Neural progenitor cell (in vitro differentiated cells): Measurements from ENCODE around the gene SDCCAG8. TPM values are rescaled to one million over a fixed set of nuclear protein-coding genes. Genes with fewer than 3 reads are reported as not detected.

Source experiments
- DNase-seq: peaks from one replicate; pipeline ENCODE4 v3.0.0-alpha.2; 2016; ENCODE audit warnings: low spot score
- H2AFZ ChIP-seq: fragments of 200-600 bp; sonication (generic); replicated peaks from 2 replicates; pipeline ENCODE4 v1.6.1; 2016; ENCODE audit warnings: antibody characterized with exemption
- H3F3A ChIP-seq: fragments of 200-600 bp; sonication (generic); 2 replicates; pipeline ENCODE4 v1.6.1; 2016; ENCODE audit warnings: antibody characterized with exemption, low read depth
- H3K27ac ChIP-seq: fragments of 200-600 bp; sonication (generic); 2 replicates; pipeline ENCODE4 v1.5.1; 2016; ENCODE audit warnings: mild to moderate bottlenecking
- H3K27me3 ChIP-seq: fragments of 200-600 bp; sonication (generic); 2 replicates; pipeline ENCODE4 v1.6.1; 2016; ENCODE audit warnings: mild to moderate bottlenecking, moderate library complexity
- H3K36me3 ChIP-seq: fragments of 200-600 bp; sonication (generic); 2 replicates; pipeline ENCODE4 v1.5.1; 2016
- H3K4me1 ChIP-seq: fragments of 200-600 bp; sonication (generic); 2 replicates; pipeline ENCODE4 v1.6.1; 2016; ENCODE audit warnings: mixed run types
- H3K4me2 ChIP-seq: fragments of 200-600 bp; sonication (generic); 2 replicates; pipeline ENCODE4 v1.6.1; 2016
- H3K4me3 ChIP-seq: fragments of 200-600 bp; sonication (generic); 2 replicates; pipeline ENCODE4 v1.5.1; 2016
- H3K79me2 ChIP-seq: fragments of 200-600 bp; sonication (generic); 2 replicates; pipeline ENCODE4 v1.6.1; 2016; ENCODE audit warnings: low read depth
- H3K9ac ChIP-seq: fragments of 200-600 bp; sonication (generic); 2 replicates; pipeline ENCODE4 v1.6.1; 2016
- H3K9me3 ChIP-seq: fragments of 200-600 bp; sonication (generic); 2 replicates; pipeline ENCODE4 v1.5.1; 2016; ENCODE audit warnings: low read depth
- H4K20me1 ChIP-seq: fragments of 200-600 bp; sonication (generic); 2 replicates; pipeline ENCODE4 v1.6.1; 2016; ENCODE audit warnings: low read depth
- H3K27ac Mint-ChIP-seq: 3 replicates; pipeline ENCODE4 v1.8.0; 2021; ENCODE audit warnings: mixed read lengths
- H3K27me3 Mint-ChIP-seq: 2 replicates; pipeline ENCODE4 v1.8.0; 2022; ENCODE audit warnings: low read depth, mild to moderate bottlenecking, inconsistent platforms, moderate library complexity, mixed read lengths; ENCODE audit not compliant: insufficient read depth
- H3K36me3 Mint-ChIP-seq: 3 replicates; pipeline ENCODE4 v1.8.0; 2021; ENCODE audit warnings: mixed read lengths
- H3K4me1 Mint-ChIP-seq: 3 replicates; pipeline ENCODE4 v1.8.0; 2021; ENCODE audit warnings: mixed read lengths
- H3K4me3 Mint-ChIP-seq: 3 replicates; pipeline ENCODE4 v1.8.0; 2021; ENCODE audit warnings: mild to moderate bottlenecking, moderate library complexity, mixed read lengths
- H3K9me3 Mint-ChIP-seq: 3 replicates; pipeline ENCODE4 v1.8.0; 2020; ENCODE audit warnings: mixed read lengths
- EZH2 ChIP-seq: fragments of 200-600 bp; sonication (generic); IDR thresholded peaks from 2 replicates; pipeline ENCODE4 v1.6.1; 2017; ENCODE audit warnings: antibody characterized with exemption, mild to moderate bottlenecking, moderate library complexity
- EZH2phosphoT487 ChIP-seq: fragments of 200-600 bp; sonication (generic); IDR thresholded peaks from 2 replicates; pipeline ENCODE4 v1.6.1; 2017; ENCODE audit warnings: antibody characterized with exemption
- total RNA-seq: library from RNA; depleted of rRNA; stranded (reverse); fragments of >200 nt; gene quantifications from 2 replicates; pipeline ENCODE4 v1.2.3, GENCODE V29; 2015; ENCODE audit warnings: low replicate concordance
- TF ChIP-seq, protein P1 (sequence below): fragments of 200-600 bp; sonication (generic); IDR thresholded peaks from 2 replicates; pipeline ENCODE4 v1.5.1; 2017; ENCODE audit warnings: antibody characterized with exemption, mild to moderate bottlenecking

Gene SDCCAG8
- total RNA-seq, 1 donor from 2014 or later: 30.3 TPM

DNA sequence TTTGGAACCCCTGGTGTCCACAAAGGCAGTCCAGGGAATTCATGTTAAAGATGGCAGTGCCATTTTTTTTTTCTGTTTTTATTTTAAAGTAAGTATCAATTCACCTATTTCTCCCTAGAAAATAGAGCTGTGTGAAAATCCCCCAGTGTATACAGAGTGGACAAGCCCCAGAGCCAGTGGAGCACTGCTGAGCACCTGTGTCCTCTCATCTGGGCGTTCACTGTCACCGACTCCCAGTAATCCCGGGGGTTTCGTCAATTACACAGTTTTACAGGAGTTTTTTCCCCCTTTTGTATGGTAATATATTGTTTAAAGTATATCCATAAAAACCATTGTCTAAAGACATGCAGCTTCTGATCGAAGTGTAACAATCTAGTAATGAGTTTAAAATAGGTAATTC, 175.8 kb downstream of the SDCCAG8 start:
- no peaks in the 10 kb centered on the region for H3K9me3 ChIP-seq
- no peak overlapping the region for H3K9ac ChIP-seq
- no peak overlapping the region for H3K27ac Mint-ChIP-seq
- H3K27ac ChIP-seq: no peak overlapping the region
- no peaks in the 10 kb centered on the region for H3K4me1 ChIP-seq
- H4K20me1 ChIP-seq: no peaks in the 10 kb centered on the region
- H3K4me3 ChIP-seq: no peak overlapping the region
- peaks cover 3% of the 10 kb centered on the region for H3K9me3 Mint-ChIP-seq
- H2AFZ ChIP-seq: no peak overlapping the region
- no peaks in the 10 kb centered on the region for H3F3A ChIP-seq
- no peaks in the 10 kb centered on the region for H3K27me3 Mint-ChIP-seq
- no peaks in the 10 kb centered on the region for H3K79me2 ChIP-seq
- H3K36me3 ChIP-seq: no peaks in the 10 kb centered on the region
- no peak for DNase-seq
- no peak overlapping the region for H3K4me2 ChIP-seq
- TF ChIP-seq, protein P1, sequence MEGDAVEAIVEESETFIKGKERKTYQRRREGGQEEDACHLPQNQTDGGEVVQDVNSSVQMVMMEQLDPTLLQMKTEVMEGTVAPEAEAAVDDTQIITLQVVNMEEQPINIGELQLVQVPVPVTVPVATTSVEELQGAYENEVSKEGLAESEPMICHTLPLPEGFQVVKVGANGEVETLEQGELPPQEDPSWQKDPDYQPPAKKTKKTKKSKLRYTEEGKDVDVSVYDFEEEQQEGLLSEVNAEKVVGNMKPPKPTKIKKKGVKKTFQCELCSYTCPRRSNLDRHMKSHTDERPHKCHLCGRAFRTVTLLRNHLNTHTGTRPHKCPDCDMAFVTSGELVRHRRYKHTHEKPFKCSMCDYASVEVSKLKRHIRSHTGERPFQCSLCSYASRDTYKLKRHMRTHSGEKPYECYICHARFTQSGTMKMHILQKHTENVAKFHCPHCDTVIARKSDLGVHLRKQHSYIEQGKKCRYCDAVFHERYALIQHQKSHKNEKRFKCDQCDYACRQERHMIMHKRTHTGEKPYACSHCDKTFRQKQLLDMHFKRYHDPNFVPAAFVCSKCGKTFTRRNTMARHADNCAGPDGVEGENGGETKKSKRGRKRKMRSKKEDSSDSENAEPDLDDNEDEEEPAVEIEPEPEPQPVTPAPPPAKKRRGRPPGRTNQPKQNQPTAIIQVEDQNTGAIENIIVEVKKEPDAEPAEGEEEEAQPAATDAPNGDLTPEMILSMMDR: no peak
- TF ChIP-seq EZH2 (no peak), EZH2phosphoT487 (no peak)
- H3K4me3 Mint-ChIP-seq: no peak overlapping the region
- peaks cover 24% of the 10 kb centered on the region for H3K4me1 Mint-ChIP-seq
- H3K36me3 Mint-ChIP-seq: peaks cover 10% of the 10 kb centered on the region
- no peaks in the 10 kb centered on the region for H3K27me3 ChIP-seq

DNA sequence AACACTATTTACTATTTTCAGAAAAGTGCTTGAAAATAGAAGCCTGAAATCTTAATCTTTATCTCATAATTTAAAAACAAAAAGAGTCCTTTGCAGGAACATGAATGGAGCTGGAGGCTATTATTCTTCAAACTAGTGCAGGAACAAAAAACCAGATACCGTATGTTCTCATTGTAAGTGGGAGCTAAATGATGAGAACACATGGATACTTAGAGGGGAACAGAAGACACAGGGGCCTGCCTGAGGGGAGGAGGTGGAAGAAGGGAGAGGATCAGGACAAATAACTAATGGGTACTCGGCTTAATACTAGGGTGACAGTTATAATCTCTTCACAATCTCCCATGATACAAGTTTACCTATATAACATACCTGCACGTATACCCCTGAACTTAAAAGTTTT, 176.3 kb downstream of the SDCCAG8 start:
- H3K4me1 ChIP-seq: no peaks in the 10 kb centered on the region
- H3K9me3 ChIP-seq: no peaks in the 10 kb centered on the region
- TF ChIP-seq EZH2: no peak
- TF ChIP-seq EZH2phosphoT487: no peak
- TF ChIP-seq, protein P1: no peak
- H3K4me3 ChIP-seq: no peak overlapping the region
- Mint-ChIP-seq H3K27me3 (no peaks in the 10 kb centered on the region), H3K4me3 (no peak overlapping the region), H3K9me3 (peaks cover 3% of the 10 kb centered on the region), H3K36me3 (peaks cover 7% of the 10 kb centered on the region), H3K27ac (no peak overlapping the region), H3K4me1 (peaks cover 24% of the 10 kb centered on the region)
- H3K9ac ChIP-seq: no peak overlapping the region
- H3K27ac ChIP-seq: no peak overlapping the region
- no peaks in the 10 kb centered on the region for H4K20me1 ChIP-seq
- no peak overlapping the region for H3K4me2 ChIP-seq
- H3K27me3 ChIP-seq: no peaks in the 10 kb centered on the region
- no peaks in the 10 kb centered on the region for H3F3A ChIP-seq
- H3K79me2 ChIP-seq: no peaks in the 10 kb centered on the region
- H2AFZ ChIP-seq: no peak overlapping the region
- DNase-seq: no peak
- no peaks in the 10 kb centered on the region for H3K36me3 ChIP-seq

DNA sequence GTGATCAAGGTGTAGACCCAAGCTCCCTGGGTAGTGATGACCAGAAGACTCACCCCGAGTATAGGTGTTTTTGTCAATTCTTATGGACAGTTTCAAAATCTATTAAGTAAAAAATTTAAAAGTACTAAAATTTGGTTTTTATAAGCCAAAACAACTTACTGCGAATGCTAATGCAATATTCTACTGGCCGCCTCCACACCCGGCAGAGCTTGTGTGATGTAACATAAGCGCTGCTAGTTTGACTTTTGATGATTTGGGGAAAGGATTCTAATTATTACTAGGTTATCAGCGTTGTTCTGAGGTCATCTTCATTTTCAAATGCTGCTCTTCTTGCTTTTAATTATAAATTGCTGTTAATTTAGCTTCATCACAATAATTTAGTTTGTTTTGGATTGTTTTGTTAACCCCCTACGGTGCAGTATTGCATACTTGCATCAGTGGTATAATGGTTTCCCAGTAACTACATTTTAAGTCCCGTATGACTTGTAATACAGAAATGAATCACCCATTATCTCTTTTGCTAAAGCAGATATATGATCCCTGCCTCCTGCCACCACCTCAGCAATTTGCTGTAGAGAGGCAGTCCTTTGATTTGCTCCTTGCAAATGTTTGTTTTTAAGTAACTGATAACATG, 178.0 kb downstream of the SDCCAG8 start:
- Mint-ChIP-seq H3K4me1 (peaks cover 29% of the 10 kb centered on the region), H3K4me3 (no peak overlapping the region), H3K36me3 (peaks cover 6% of the 10 kb centered on the region), H3K9me3 (peaks cover 3% of the 10 kb centered on the region), H3K27me3 (no peaks in the 10 kb centered on the region), H3K27ac (no peak overlapping the region)
- Histone ChIP-seq H3F3A (no peaks in the 10 kb centered on the region), H3K36me3 (no peaks in the 10 kb centered on the region), H3K4me3 (no peak overlapping the region), H3K9me3 (no peaks in the 10 kb centered on the region), H3K27me3 (no peaks in the 10 kb centered on the region), H3K4me1 (no peaks in the 10 kb centered on the region), H3K9ac (no peak overlapping the region), H2AFZ (no peak overlapping the region), H3K4me2 (no peak overlapping the region), H3K27ac (no peak overlapping the region), H4K20me1 (no peaks in the 10 kb centered on the region), H3K79me2 (no peaks in the 10 kb centered on the region)
- DNase-seq: no peak
- TF ChIP-seq EZH2phosphoT487 (no peak), EZH2 (no peak)
- TF ChIP-seq, protein P1: no peak
